ENCODE results near the gene MTO1. TPM values are rescaled to one million over a fixed set of nuclear protein-coding genes. Genes with fewer than 3 reads are reported as not detected.

Gene MTO1
- total and polyA plus RNA-seq, 2 experiments from 2014 or later: 21.8 to 28.9 TPM

- no peak for TF ChIP-seq EZH2 (IDR thresholded peaks at IDR 0.05; ENCODE audit: insufficient read depth, poor library complexity, severe bottlenecking)
- TF ChIP-seq EZH2phosphoT487 (IDR thresholded peaks at IDR 0.05; ENCODE audit: insufficient read depth, low read depth): no peak
- no peaks in the 10 kb centered on the region for H3K27me3 ChIP-seq (replicated peaks; ENCODE audit: insufficient read depth)
- no peaks in the 10 kb centered on the region for H3K4me1 ChIP-seq (ENCODE audit: insufficient read depth)
- DNase-seq: no peak
- H3K4me2 ChIP-seq (ENCODE audit: unreplicated experiment): no peak overlapping the region
- H3K79me2 ChIP-seq (ENCODE audit: insufficient read depth): 0 out of 2 replicates have a peak, but pooled peaks cover 3% of the 10 kb centered on the region
- no peaks in the 10 kb centered on the region for H3F3A ChIP-seq (ENCODE audit: insufficient read depth)
- no peak overlapping the region for H3K27ac ChIP-seq
- no peak overlapping the region for H3K4me3 ChIP-seq
- no peaks in the 10 kb centered on the region for H4K20me1 ChIP-seq (ENCODE audit: insufficient read depth)
- in situ Hi-C loops (cut with MboI): no loop called here
- no peak overlapping the region for H2AFZ ChIP-seq
- no peak overlapping the region for H3K9ac ChIP-seq
- no peaks in the 10 kb centered on the region for H3K9me3 ChIP-seq (ENCODE audit: low read depth)
- H3K9me2 ChIP-seq (ENCODE audit: insufficient read depth): no peaks in the 10 kb centered on the region
- H3K36me3 ChIP-seq (ENCODE audit: low read depth): peaks cover 52% of the 10 kb centered on the region
- 97 to 98% methylated on average over 2 of the region's 2 CpGs for WGBS, 2 experiments (ENCODE audit: low coverage in 1 of 2, low lambda C conversion rate in 2 of 2, missing lambda C conversion rate in 2 of 2)
Observed at GRCh38 chr6:73471686-73472290, 10.3 kb downstream of the MTO1 start.

DNA sequence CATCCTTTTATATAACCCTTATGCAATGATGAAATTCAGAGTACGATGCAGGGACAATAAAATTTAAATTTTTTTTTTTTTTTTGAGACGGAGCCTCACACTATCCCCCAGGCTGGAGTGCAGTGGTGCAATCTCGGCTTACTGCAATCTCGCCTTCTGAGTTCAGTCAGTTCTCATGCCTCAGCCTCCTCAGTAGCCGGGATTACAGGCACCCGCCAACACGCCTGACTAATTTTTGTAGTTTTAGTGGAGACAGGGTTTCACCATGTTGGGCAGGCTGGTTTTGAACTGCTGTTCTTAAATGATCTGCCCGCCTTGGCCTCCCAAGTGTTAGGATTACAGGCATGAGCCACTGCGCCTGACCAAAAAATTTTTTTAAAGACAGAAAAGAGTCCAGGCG is 15.2 kb downstream of the MTO1 start:
- Histone ChIP-seq H3K27me3 (replicated peaks; ENCODE audit: insufficient read depth) (no peaks in the 10 kb centered on the region), H3K4me3 (no peak overlapping the region), H3K27ac (no peak overlapping the region), H3K79me2 (ENCODE audit: insufficient read depth) (0 out of 2 replicates have a peak, but pooled peaks cover 4% of the 10 kb centered on the region), H3K9me3 (ENCODE audit: low read depth) (no peaks in the 10 kb centered on the region), H3K9ac (no peak overlapping the region), H3K36me3 (ENCODE audit: low read depth) (peaks cover 41% of the 10 kb centered on the region), H3F3A (ENCODE audit: insufficient read depth) (no peaks in the 10 kb centered on the region), H3K4me1 (ENCODE audit: insufficient read depth) (no peaks in the 10 kb centered on the region), H2AFZ (no peak overlapping the region), H3K9me2 (ENCODE audit: insufficient read depth) (no peaks in the 10 kb centered on the region), H4K20me1 (ENCODE audit: insufficient read depth) (no peaks in the 10 kb centered on the region), H3K4me2 (ENCODE audit: unreplicated experiment) (no peak overlapping the region)
- TF ChIP-seq EZH2 (IDR thresholded peaks at IDR 0.05; ENCODE audit: insufficient read depth, poor library complexity, severe bottlenecking) (no peak), EZH2phosphoT487 (IDR thresholded peaks at IDR 0.05; ENCODE audit: insufficient read depth, low read depth) (no peak)
- 93 to 96% methylated on average over 10 of the region's 10 CpGs for WGBS, 2 experiments (ENCODE audit: low coverage in 1 of 2, low lambda C conversion rate in 2 of 2, missing lambda C conversion rate in 2 of 2)
- in situ Hi-C loops (cut with MboI): no loop called here
- no peak for DNase-seq

DNA sequence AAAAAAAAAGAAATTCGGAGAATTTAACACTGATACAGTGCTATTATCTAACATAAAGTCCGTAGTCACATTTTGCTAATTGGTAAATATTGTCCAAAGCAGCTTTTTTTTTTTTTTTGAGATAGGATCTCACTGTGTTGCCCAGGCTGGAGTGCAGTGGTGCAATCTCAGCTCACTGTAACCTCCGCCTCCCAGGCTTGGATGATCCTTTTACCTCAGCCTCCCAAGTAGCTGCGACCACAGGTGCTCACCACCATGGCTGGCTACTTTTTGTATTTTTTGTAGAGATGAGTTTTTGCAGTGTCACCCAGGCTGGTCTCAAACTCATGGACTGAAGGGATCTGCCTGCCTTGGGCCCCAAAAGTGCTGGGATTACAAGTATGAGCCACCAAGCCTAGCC is 15.9 kb downstream of the MTO1 start:
- Histone ChIP-seq H3F3A (ENCODE audit: insufficient read depth) (no peaks in the 10 kb centered on the region), H3K4me1 (ENCODE audit: insufficient read depth) (no peaks in the 10 kb centered on the region), H3K9me3 (ENCODE audit: low read depth) (no peaks in the 10 kb centered on the region), H3K27me3 (replicated peaks; ENCODE audit: insufficient read depth) (no peaks in the 10 kb centered on the region), H3K4me3 (no peak overlapping the region), H3K27ac (no peak overlapping the region), H3K79me2 (ENCODE audit: insufficient read depth) (0 out of 2 replicates have a peak, but pooled peaks cover 4% of the 10 kb centered on the region), H3K4me2 (ENCODE audit: unreplicated experiment) (no peak overlapping the region), H3K9me2 (ENCODE audit: insufficient read depth) (no peaks in the 10 kb centered on the region), H3K36me3 (ENCODE audit: low read depth) (peaks cover 41% of the 10 kb centered on the region), H4K20me1 (ENCODE audit: insufficient read depth) (no peaks in the 10 kb centered on the region), H2AFZ (no peak overlapping the region), H3K9ac (no peak overlapping the region)
- WGBS, 2 experiments (ENCODE audit: low coverage in 1 of 2, low lambda C conversion rate in 2 of 2, missing lambda C conversion rate in 2 of 2): 91 to 97% methylated on average over 4 of the region's 4 CpGs
- no peak for DNase-seq
- in situ Hi-C loops (cut with MboI): no loop called here
- TF ChIP-seq EZH2 (IDR thresholded peaks at IDR 0.05; ENCODE audit: insufficient read depth, poor library complexity, severe bottlenecking) (no peak), EZH2phosphoT487 (IDR thresholded peaks at IDR 0.05; ENCODE audit: insufficient read depth, low read depth) (no peak)

DNA sequence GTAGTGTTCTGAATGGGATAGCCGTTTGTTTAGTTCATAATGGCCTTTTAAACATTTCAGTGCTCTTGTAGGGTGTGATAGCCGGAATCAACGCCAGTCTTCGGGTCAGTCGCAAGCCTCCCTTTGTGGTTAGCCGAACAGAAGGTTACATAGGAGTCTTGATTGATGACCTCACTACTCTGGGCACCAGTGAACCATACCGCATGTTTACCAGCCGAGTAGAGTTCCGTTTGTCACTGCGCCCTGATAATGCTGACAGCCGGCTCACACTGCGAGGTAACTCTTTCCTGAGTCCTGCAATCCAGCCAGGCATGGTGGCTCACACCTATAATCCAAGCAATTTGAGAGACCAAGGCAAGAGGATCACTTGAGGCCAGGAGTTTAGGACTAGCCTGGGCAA is 20.4 kb downstream of the MTO1 start:
- no peaks in the 10 kb centered on the region for H3K9me3 ChIP-seq (ENCODE audit: low read depth)
- H3K27me3 ChIP-seq (replicated peaks; ENCODE audit: insufficient read depth): no peaks in the 10 kb centered on the region
- no peak overlapping the region for H3K9ac ChIP-seq
- no peak for TF ChIP-seq EZH2phosphoT487 (IDR thresholded peaks at IDR 0.05; ENCODE audit: insufficient read depth, low read depth)
- no peak for TF ChIP-seq EZH2 (IDR thresholded peaks at IDR 0.05; ENCODE audit: insufficient read depth, poor library complexity, severe bottlenecking)
- H3K4me3 ChIP-seq: no peak overlapping the region
- no peaks in the 10 kb centered on the region for H4K20me1 ChIP-seq (ENCODE audit: insufficient read depth)
- in situ Hi-C loops (cut with MboI): no loop called here
- no peaks in the 10 kb centered on the region for H3F3A ChIP-seq (ENCODE audit: insufficient read depth)
- no peak overlapping the region for H3K27ac ChIP-seq
- 78 to 79% methylated on average over 12 of the region's 12 CpGs for WGBS, 2 experiments (ENCODE audit: low coverage in 1 of 2, low lambda C conversion rate in 2 of 2, missing lambda C conversion rate in 2 of 2)
- no peak overlapping the region for H3K4me2 ChIP-seq (ENCODE audit: unreplicated experiment)
- no peaks in the 10 kb centered on the region for H3K4me1 ChIP-seq (ENCODE audit: insufficient read depth)
- H3K9me2 ChIP-seq (ENCODE audit: insufficient read depth): no peaks in the 10 kb centered on the region
- H3K36me3 ChIP-seq (ENCODE audit: low read depth): peaks cover 41% of the 10 kb centered on the region; the same call in 1 of the 2 replicates
- no peak for DNase-seq
- no peaks in the 10 kb centered on the region for H3K79me2 ChIP-seq (ENCODE audit: insufficient read depth)
- H2AFZ ChIP-seq: no peak overlapping the region

Measured in GM23248 (cell line).